Panc1 (cell line): Measurements from ENCODE around the gene TRIM22.

Source experiments
- CTCF ChIP-seq: fragments of 450-650 bp; IDR thresholded peaks from 2 replicates; pipeline ENCODE4 v1.5.1; 2017; ENCODE audit warnings: mild to moderate bottlenecking
- TCF7L2 ChIP-seq: IDR thresholded peaks from 2 replicates; pipeline ENCODE4 v1.6.1; 2011; ENCODE audit warnings: mild to moderate bottlenecking, low read depth, low read length, inconsistent platforms

- TF ChIP-seq CTCF (no peak), TCF7L2 (no peak)
These were observed 24.5 kb upstream of the TRIM22 start for GRCh38 chr11:5665051-5665570.
